ENCODE data around the gene EDC4. TPM values are rescaled to one million over a fixed set of nuclear protein-coding genes. Genes with fewer than 3 reads are reported as not detected.

EDC4 gene
- polyA plus RNA-seq, 2 of the 4 experiments (the other 2 are of a cell fraction) = 21.0 to 54.9 TPM

DNA sequence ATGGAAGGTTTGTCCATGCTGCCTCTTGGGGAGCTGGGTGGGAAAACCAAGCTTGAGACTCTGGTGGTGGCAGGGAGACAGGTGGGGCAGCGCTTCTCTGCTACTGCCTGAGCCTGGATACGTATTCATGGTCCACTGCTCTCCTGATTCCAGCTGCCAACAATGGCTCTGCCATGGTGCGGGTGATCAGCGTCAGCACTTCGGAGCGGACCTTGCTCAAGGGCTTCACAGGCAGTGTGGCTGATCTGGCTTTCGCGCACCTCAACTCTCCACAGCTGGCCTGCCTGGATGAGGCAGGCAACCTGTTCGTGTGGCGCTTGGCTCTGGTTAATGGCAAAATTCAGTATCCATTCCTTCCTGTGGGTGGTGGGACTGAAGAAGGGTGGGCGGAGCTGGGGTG lies 4.2 kb downstream of the EDC4 start:
- WGBS (ENCODE audit: missing lambda C conversion rate) = 97% methylated on average over 11 of the region's 11 CpGs
- ATAC-seq (no peak), FAIRE-seq (no peak), DNase-seq (ENCODE audit: low read depth in 1 of 2, low spot score in 1 of 2) (no peak)
- H3K4me3 ChIP-seq = no peak overlapping the region
- H3K27ac ChIP-seq = no peak overlapping the region
- H3K9me3 ChIP-seq = no peaks in the 10 kb centered on the region
- ChIA-PET CTCF (interaction anchor here (0.6 to 17.4 kb wide), 5 partner anchors 11 to 392 kb away, joined by 3 to 370 read pairs (median 4); partner anchors contain the start of genes CTRL and PSMB10), POLR2A (no interaction called here)
- H3K4me1 ChIP-seq = peaks cover 16% of the 10 kb centered on the region; the same call in 2 of the 3 replicates
- no peak overlapping the region for H3K4me2 ChIP-seq
- no peak for TF ChIP-seq HOXB13 (CRISPR knock-in tag; IDR thresholded peaks at IDR 0.05; ENCODE audit: low read depth)
- no peak for TF ChIP-seq HOXA7 (CRISPR knock-in tag; IDR thresholded peaks at IDR 0.05)
- TF ChIP-seq EHMT2 (IDR thresholded peaks at IDR 0.05; ENCODE audit: low read depth) = no peak
- no peak for TF ChIP-seq NPAS2 (CRISPR knock-in tag; IDR thresholded peaks at IDR 0.05; ENCODE audit: borderline replicate concordance)
- TF ChIP-seq RNF2 (IDR thresholded peaks at IDR 0.05; ENCODE audit: borderline replicate concordance, low read depth) = no peak
- no peak for TF ChIP-seq CEBPB (IDR thresholded peaks at IDR 0.05)
- TF ChIP-seq HEYL (CRISPR knock-in tag; IDR thresholded peaks at IDR 0.05) = no peak
- no peak for TF ChIP-seq RFX5 (IDR thresholded peaks at IDR 0.05)
- no peak for TF ChIP-seq PHF8 (IDR thresholded peaks at IDR 0.05; ENCODE audit: borderline replicate concordance, low read depth)
- TF ChIP-seq, protein P1, sequence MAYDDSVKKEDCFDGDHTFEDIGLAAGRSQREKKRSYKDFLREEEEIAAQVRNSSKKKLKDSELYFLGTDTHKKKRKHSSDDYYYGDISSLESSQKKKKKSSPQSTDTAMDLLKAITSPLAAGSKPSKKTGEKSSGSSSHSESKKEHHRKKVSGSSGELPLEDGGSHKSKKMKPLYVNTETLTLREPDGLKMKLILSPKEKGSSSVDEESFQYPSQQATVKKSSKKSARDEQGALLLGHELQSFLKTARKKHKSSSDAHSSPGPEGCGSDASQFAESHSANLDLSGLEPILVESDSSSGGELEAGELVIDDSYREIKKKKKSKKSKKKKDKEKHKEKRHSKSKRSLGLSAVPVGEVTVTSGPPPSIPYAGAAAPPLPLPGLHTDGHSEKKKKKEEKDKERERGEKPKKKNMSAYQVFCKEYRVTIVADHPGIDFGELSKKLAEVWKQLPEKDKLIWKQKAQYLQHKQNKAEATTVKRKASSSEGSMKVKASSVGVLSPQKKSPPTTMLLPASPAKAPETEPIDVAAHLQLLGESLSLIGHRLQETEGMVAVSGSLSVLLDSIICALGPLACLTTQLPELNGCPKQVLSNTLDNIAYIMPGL (CRISPR knock-in tag; IDR thresholded peaks at IDR 0.05; ENCODE audit: borderline replicate concordance) = no peak
- TF ChIP-seq, protein P2, sequence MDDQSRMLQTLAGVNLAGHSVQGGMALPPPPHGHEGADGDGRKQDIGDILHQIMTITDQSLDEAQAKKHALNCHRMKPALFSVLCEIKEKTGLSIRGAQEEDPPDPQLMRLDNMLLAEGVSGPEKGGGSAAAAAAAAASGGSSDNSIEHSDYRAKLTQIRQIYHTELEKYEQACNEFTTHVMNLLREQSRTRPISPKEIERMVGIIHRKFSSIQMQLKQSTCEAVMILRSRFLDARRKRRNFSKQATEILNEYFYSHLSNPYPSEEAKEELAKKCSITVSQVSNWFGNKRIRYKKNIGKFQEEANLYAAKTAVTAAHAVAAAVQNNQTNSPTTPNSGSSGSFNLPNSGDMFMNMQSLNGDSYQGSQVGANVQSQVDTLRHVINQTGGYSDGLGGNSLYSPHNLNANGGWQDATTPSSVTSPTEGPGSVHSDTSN (IDR thresholded peaks at IDR 0.05) = no peak

DNA sequence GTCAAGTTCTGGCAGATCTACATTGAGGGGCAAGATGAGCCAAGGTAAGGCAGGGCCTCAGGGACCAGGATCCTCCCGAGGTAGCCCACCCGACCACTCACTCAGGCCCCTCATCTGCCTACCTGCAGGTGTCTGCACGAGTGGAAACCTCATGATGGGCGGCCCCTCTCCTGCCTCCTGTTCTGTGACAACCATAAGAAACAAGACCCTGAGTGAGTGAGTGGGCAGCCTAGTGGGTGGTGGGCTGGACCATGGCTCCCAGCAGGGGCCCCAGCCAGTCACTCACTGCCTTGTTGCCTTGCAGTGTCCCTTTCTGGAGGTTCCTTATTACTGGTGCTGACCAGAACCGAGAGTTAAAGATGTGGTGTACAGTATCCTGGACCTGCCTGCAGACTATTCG lies 5.4 kb downstream of the EDC4 start:
- Histone ChIP-seq H3K9me3 (no peaks in the 10 kb centered on the region), H3K4me1 (peaks cover 11% of the 10 kb centered on the region; the same call in 2 of the 3 replicates), H3K4me3 (no peak overlapping the region), H3K4me2 (no peak overlapping the region), H3K27ac (no peak overlapping the region)
- 79% methylated on average over 5 of the region's 6 CpGs for WGBS (ENCODE audit: missing lambda C conversion rate)
- TF ChIP-seq ZC3H11A (IDR thresholded peaks at IDR 0.05) (no peak), HOXB5 (CRISPR knock-in tag; IDR thresholded peaks at IDR 0.05) (no peak), CHD2 (IDR thresholded peaks at IDR 0.05; ENCODE audit: low read length, partially characterized antibody) (no peak), GATA3 (IDR thresholded peaks at IDR 0.05; ENCODE audit: borderline replicate concordance) (no peak), ZSCAN20 (CRISPR knock-in tag; IDR thresholded peaks at IDR 0.05) (no peak), TFCP2L1 (CRISPR knock-in tag; IDR thresholded peaks at IDR 0.05) (no peak), FOXS1 (CRISPR knock-in tag; IDR thresholded peaks at IDR 0.05) (no peak)
- TF ChIP-seq, protein P3, sequence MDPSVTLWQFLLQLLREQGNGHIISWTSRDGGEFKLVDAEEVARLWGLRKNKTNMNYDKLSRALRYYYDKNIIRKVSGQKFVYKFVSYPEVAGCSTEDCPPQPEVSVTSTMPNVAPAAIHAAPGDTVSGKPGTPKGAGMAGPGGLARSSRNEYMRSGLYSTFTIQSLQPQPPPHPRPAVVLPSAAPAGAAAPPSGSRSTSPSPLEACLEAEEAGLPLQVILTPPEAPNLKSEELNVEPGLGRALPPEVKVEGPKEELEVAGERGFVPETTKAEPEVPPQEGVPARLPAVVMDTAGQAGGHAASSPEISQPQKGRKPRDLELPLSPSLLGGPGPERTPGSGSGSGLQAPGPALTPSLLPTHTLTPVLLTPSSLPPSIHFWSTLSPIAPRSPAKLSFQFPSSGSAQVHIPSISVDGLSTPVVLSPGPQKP (IDR thresholded peaks at IDR 0.05; ENCODE audit: low read depth, low read length) = no peak
- TF ChIP-seq, protein P1 (CRISPR knock-in tag; IDR thresholded peaks at IDR 0.05; ENCODE audit: borderline replicate concordance) = no peak
- ChIA-PET CTCF (interaction anchor here (0.9 to 17.4 kb wide), 3 partner anchors 9 to 49 kb away, joined by 3 to 370 read pairs (median 4); partner anchors contain the start of genes CTRL and PSMB10), POLR2A (no interaction called here)
- FAIRE-seq (no peak), ATAC-seq (no peak), DNase-seq (ENCODE audit: low read depth in 1 of 2, low spot score in 1 of 2) (no peak)

All from A549 (cell line).